HG02852 (cell line): ENCODE data around the gene PRM1.
A peak's percentile ranks its signal among the peaks of the same experiment; 100 is the strongest.

Experiments used
- ATAC-seq: cut with Tn5 transposase; IDR thresholded peaks from one replicate; pipeline ENCODE4 v1.9.1; 2021; ENCODE audit warnings: mild to moderate bottlenecking, moderate library complexity; ENCODE audit not compliant: unreplicated experiment

PRM1 gene

GRCh38 chr16:11254913-11255736, 26.0 kb downstream of the PRM1 start:
- peak; percentile 5 for ATAC-seq

- ATAC-seq, result no peak
Measured at GRCh38 chr16:11253995-11254912, 26.9 kb downstream of the PRM1 start.

DNA sequence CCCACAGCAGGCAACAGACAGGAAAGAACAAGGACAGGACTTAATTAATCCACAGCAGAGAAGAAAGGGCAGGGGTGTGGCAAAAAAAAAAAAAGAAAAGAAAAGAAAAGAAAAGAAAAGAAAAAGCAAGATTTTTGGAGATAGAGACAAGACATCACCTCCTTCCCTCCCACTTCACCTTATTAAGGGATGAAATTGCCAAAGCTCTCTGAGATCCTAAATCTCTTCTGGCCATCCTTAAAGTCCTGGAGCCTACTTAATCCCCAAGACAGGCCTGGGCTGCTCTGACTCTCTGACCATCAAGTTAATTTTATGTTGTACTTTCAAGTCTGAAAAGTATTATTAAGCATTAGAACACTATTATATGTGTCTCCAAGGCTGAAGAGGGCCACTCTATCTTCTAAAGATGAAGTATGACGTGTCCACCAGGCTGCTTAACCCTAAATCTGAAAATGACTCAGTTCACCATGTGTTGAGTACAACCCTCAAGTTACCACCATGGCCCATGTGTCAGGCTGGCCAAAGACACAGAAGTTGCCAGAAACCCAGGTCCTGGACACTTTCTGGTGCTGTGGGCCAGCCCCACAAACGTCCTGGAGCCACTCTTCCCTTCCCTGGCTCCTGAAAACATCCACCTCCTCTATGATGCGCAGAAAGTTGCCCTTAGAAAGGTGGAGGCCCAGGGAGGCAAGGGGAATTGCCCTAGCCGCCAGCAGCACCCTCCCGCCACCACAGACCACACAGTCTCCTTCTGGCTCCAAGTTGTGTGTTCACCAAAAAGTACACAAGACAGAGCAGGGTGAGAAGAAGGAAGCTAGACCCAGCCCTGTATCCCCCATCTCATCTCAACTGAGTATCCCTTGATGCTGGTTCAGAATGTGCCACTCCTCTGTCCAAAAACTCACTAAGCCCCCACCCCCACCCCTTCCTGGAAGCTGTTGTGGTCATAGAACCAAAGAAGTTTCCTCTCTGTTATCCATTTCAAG, 27.8 kb downstream of the PRM1 start:
- no peak for ATAC-seq

- no peak for ATAC-seq
Measured at GRCh38 chr16:11252482-11252931, 28.6 kb downstream of the PRM1 start.

- ATAC-seq, result no peak
Measured at GRCh38 chr16:11251525-11252481, 29.3 kb downstream of the PRM1 start.

DNA sequence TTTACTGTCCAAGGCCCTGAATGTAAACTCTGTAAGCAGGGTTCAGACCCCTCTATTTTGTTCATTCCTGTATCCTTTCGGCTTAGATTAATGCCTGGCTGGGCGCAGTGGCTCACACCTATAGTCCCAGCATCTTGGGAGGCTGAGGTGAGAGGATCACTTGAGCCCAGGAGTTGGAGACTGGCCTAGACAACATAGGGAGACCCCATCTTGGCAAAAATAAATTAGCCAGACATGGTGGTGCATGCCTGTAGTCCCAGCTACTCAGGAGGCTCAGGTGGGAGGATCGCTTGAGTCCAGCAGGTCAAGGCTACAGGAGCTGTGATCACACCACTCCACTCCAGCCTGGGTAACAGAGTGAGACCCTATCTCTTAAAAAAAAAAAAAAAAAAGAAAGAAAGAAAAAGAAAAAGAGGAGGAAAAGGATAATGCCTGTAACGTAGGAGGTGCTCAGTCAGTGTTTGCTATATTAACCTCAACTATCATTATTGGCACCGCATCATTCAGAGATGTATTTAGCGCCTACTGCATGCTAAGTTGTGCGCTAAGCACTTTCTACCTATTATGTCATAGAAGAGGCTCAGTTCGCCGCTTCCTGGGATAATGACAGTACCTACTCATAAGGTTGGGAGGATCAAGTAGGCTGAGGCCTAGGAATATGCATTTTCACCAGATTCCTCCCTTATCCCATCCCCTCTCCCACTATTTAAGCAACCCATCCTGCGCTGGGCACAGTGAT, 30.2 kb downstream of the PRM1 start:
- ATAC-seq, result no peak

DNA sequence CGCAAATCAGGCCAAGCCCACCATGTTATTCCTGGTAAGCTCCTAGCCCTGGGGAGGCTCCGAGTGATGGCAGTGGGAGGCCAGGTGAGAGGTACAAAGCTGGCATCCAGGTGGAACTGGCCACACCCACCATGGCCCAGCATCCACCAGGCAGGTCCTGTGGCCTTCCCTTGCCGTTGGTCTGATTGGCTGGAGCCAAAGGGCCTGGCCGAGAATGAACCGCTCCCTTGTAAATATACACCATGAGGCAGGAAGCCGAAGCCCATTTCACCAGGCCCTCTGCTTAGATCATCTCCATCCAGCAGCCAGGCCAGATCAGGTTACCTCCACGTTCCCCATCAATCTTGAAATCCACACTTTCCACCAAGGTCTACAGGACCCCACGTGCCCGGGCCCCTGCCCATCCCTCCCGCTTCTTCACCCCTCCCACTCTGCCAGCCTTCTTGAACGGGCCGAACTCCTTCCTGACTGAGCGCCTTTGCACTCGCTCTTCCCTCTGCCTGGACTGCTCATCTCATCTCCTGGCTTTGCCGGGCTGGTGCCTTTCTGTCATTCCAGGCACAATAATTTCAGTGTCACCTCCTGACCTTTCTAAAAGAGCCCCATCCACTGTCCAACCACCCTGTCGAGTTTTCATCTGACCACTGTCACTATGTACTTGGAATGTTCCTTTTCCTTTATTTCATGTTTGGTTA, 30.9 kb downstream of the PRM1 start:
- no peak for ATAC-seq

- no peak for ATAC-seq
Measured at GRCh38 chr16:11249233-11250061, 31.7 kb downstream of the PRM1 start.

DNA sequence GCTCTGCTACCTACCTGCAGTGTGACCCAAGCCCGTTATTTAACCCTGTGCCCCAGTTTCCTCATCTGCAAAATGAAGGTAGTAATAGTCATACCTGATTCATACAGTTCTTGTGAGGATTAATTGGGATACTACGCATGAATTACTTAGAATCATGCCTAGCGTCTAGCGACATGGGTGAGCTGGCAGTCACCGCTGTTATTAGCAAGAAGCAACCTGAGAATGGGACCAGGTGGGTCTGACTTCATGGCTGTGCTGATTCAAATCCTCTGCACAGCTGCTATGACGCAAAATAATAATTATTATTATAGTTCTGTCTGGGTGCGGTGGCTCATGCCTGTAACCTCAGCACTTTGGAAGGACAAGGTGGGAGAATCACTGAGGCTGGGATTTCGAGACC, 33.0 kb downstream of the PRM1 start:
- no peak for ATAC-seq

DNA sequence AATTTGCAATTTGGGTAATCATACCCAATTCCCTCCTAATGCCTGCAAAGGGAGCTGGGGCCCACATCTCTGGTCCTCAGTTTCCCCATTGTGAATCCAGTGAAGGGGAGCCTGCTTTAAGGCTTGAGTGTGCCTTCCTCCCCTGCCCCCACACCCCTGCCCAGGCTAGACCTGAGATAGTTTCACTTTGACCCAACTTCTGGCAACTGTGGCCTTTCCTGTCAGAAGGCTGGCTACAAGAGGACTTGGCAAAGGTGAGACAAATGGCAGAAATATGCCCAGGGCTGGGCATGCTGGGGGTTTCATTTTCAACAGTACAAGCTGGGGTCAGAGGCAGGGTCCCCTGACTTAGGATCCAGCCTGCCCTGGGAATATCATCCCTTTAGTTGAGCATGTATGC, 35.1 kb downstream of the PRM1 start:
- no peak for ATAC-seq

DNA sequence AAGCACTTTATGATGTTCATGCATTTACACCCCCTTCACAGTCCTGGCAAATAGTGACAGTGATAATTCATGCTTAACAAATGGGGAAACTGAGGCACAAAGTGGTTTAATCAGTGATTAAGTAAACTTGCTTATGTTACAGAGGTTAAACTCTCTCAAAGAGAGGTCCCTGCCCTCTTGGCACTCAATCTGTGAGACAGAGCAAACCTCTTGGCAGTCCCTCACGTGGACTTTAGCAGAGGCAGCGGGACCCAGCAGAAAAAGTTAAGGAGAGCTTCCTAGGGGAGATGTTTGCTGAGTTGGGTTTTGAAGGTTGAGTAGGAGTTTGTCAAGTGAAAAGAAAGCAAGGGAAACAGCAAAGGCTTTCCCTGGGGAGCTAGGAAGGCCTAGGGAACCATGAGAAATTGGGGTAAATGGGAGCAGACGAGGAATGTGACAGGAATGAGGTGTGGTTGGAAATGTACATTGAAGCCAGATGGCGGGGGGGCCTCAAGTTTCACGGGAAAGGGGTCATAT, 35.9 kb downstream of the PRM1 start:
- no peak for ATAC-seq

GRCh38 chr16:11242658-11243057, 38.5 kb downstream of the PRM1 start:
- no peak for ATAC-seq

DNA sequence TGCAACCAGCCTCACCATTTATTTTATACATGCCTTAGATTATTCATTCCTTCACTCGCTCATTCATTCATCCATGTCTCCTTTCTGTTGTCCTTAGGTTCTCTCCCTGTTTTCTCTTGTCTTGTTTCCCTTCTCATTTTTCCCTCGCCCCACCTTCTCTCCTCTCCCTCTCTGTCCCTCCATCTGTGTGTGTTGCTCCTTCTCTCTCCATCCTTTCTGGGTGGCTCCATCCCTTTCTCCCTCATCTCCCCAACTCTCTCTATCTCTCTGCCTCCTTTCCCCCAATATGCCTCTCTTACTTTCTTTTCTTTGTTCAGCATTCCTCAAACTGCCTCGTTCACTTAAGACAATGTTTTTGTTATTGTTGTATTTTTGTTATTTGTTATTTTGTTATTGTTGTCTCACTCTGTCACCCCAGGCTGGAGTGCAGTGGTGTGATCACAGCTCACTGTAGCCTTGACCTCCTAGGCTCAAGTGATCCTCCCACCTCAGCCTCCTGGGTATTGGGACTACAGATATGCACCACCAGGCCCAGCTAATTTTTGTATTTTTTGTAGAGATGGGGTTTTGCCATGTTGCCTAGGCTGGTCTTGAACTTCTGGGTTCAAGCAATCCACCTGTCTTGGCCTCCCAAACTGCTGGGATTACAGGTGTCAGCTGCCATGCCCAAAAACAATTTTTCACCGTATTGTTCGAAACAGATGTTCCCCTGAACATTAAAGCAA, 39.5 kb downstream of the PRM1 start:
- no peak for ATAC-seq

GRCh38 chr16:11240636-11241473, 40.3 kb downstream of the PRM1 start:
- ATAC-seq, result no peak
